PC-3 (cell line): ENCODE results near the gene ZNF324B. TPM values are rescaled to one million over a fixed set of nuclear protein-coding genes. Genes with fewer than 3 reads are reported as not detected.

ENCODE experiments used
- ATAC-seq: fragments of 200-7000 bp; cut with Tn5 transposase; 2 replicates; pipeline ENCODE4 v1.9.1; 2020; ENCODE audit warnings: mild to moderate bottlenecking, moderate library complexity
- BruUV-seq: library from RNA; stranded (reverse); fragments of 400-500 nt; replicated peaks from 2 replicates; lab custom pipeline; 2021; lab: Mats Ljungman, UMichigan
- CTCF ChIA-PET: fragments of 300-600 bp; sonication (Branson Sonifier 250); formaldehyde crosslinking; loops from one replicate; lab custom pipeline; 2022; ENCODE audit warnings: antibody characterized with exemption; lab: Charles Lee
- POLR2A ChIA-PET: fragments of 300-600 bp; sonication (Branson Sonifier 250); formaldehyde crosslinking; loops from one replicate; lab custom pipeline; 2022; ENCODE audit warnings: antibody characterized with exemption; ENCODE audit not compliant: unreplicated experiment; lab: Charles Lee
- DNase-seq: peaks from one replicate; pipeline ENCODE4 v3.0.0-alpha.2; 2015
- H2AFZ ChIP-seq: fragments of 300-600 bp; sonication (generic); 2 replicates; pipeline ENCODE4 v1.6.0; 2016; ENCODE audit warnings: antibody characterized with exemption, low read length
- H3F3A ChIP-seq: fragments of 300-600 bp; sonication (generic); one replicate; pipeline ENCODE4 v1.6.0; 2017; ENCODE audit warnings: antibody characterized with exemption, low read length, control low read depth, mild to moderate bottlenecking; ENCODE audit not compliant: unreplicated experiment
- H3K27ac ChIP-seq: fragments of 300-600 bp; sonication (generic); 2 replicates; pipeline ENCODE4 v1.5.1; 2016; ENCODE audit warnings: mild to moderate bottlenecking, low read length
- H3K27me3 ChIP-seq: fragments of 300-600 bp; sonication (generic); 2 replicates; pipeline ENCODE4 v1.6.1; 2016; ENCODE audit warnings: low read length, mixed read lengths
- H3K36me3 ChIP-seq: fragments of 300-600 bp; sonication (generic); 2 replicates; pipeline ENCODE4 v1.6.1; 2016; ENCODE audit warnings: low read depth, mixed run types, low read length, mixed read lengths
- H3K4me1 ChIP-seq: fragments of 300-600 bp; sonication (generic); 2 replicates; pipeline ENCODE4 v1.5.1; 2016; ENCODE audit warnings: low read length; ENCODE audit not compliant: insufficient read depth
- H3K4me2 ChIP-seq: fragments of 300-600 bp; sonication (generic); 2 replicates; pipeline ENCODE4 v1.6.0; 2016; ENCODE audit warnings: low read length
- H3K4me3 ChIP-seq: fragments of 300-600 bp; sonication (generic); 2 replicates; pipeline ENCODE4 v1.5.1; 2016; ENCODE audit warnings: mild to moderate bottlenecking, low read length, mixed read lengths
- H3K79me2 ChIP-seq: fragments of 300-600 bp; sonication (generic); 2 replicates; pipeline ENCODE4 v1.6.1; 2017; ENCODE audit warnings: low read length, mixed read lengths
- H3K9ac ChIP-seq: fragments of 300-600 bp; sonication (generic); 2 replicates; pipeline ENCODE4 v1.6.0; 2016; ENCODE audit warnings: mild to moderate bottlenecking, low read length
- H3K9me2 ChIP-seq: fragments of 300-600 bp; sonication (generic); replicated peaks from 2 replicates; pipeline ENCODE4 v1.6.1; 2016; ENCODE audit warnings: mixed run types, low read length, mixed read lengths
- H3K9me3 ChIP-seq: fragments of 300-600 bp; sonication (generic); 2 replicates; pipeline ENCODE4 v1.6.1; 2016; ENCODE audit warnings: low read length, mixed read lengths
- H4K20me1 ChIP-seq: fragments of 300-600 bp; sonication (generic); 2 replicates; pipeline ENCODE4 v1.6.1; 2016; ENCODE audit warnings: low read length, mixed read lengths
- EZH2 ChIP-seq: fragments of 300-600 bp; sonication (generic); IDR thresholded peaks from one replicate; pipeline ENCODE4 v1.6.1; 2017; ENCODE audit warnings: antibody characterized with exemption, mild to moderate bottlenecking, low read length; ENCODE audit not compliant: unreplicated experiment
- EZH2phosphoT487 ChIP-seq: fragments of 300-600 bp; sonication (generic); IDR thresholded peaks from 2 replicates; pipeline ENCODE4 v1.6.1; 2018; ENCODE audit warnings: mild to moderate bottlenecking, antibody characterized with exemption, low read length, borderline replicate concordance
- intact Hi-C: fragments of 100-400 bp; cut with micrococcal nuclease; formaldehyde crosslinking; loops from 2 replicates; pipeline ENCODE4 v1.9.0; 2023
- total RNA-seq: library from RNA; depleted of rRNA; stranded (reverse); fragments of >200 nt; gene quantifications from 2 replicates; pipeline ENCODE4 v1.2.3, GENCODE V29; 2014
- TF ChIP-seq, protein P1 (sequence below): fragments of 300-600 bp; sonication (generic); conservative IDR thresholded peaks from 2 replicates; pipeline ENCODE4 v1.5.1; 2017; ENCODE audit warnings: antibody characterized with exemption, low read depth, mild to moderate bottlenecking, low read length

Gene ZNF324B
- total RNA-seq, 1 experiment from 2014 or later = 11.2 TPM

DNA sequence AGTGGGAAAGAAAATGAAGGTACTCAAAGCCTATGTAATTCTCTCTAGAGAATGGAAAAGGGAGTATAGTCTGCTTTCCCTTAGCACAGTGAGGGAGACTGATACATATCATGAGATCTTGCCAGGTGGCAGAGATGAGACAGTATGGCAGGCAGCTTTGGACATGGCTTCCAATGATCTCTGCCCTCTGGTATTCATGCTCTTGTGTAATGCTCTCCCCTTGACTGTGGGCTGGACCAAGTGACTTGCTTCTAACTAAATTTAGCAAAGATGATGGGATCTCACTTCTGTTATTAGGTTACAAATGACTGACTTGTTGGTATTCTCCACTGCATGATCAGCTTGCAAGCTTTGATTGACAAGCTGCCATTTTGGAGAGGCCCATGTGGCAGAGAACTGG lies 21.7 kb upstream of the ZNF324B start:
- Histone ChIP-seq H3K9ac (no peak overlapping the region), H3K79me2 (no peaks in the 10 kb centered on the region), H4K20me1 (no peaks in the 10 kb centered on the region), H3K36me3 (peaks cover 28% of the 10 kb centered on the region), H3K4me1 (no peaks in the 10 kb centered on the region), H3K27me3 (no peaks in the 10 kb centered on the region), H3K27ac (no peak overlapping the region), H3K4me3 (no peak overlapping the region), H3K9me3 (peaks cover 19% of the 10 kb centered on the region), H3K4me2 (no peak overlapping the region), H3K9me2 (no peaks in the 10 kb centered on the region), H2AFZ (no peak overlapping the region), H3F3A (no peaks in the 10 kb centered on the region)
- DNase-seq (no peak), ATAC-seq (no peak)
- POLR2A ChIA-PET = no interaction called here
- intact Hi-C loops = no loop called here
- BruUV-seq = no TSS peak
- TF ChIP-seq EZH2phosphoT487 = no peak
- TF ChIP-seq, protein P1, sequence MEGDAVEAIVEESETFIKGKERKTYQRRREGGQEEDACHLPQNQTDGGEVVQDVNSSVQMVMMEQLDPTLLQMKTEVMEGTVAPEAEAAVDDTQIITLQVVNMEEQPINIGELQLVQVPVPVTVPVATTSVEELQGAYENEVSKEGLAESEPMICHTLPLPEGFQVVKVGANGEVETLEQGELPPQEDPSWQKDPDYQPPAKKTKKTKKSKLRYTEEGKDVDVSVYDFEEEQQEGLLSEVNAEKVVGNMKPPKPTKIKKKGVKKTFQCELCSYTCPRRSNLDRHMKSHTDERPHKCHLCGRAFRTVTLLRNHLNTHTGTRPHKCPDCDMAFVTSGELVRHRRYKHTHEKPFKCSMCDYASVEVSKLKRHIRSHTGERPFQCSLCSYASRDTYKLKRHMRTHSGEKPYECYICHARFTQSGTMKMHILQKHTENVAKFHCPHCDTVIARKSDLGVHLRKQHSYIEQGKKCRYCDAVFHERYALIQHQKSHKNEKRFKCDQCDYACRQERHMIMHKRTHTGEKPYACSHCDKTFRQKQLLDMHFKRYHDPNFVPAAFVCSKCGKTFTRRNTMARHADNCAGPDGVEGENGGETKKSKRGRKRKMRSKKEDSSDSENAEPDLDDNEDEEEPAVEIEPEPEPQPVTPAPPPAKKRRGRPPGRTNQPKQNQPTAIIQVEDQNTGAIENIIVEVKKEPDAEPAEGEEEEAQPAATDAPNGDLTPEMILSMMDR = no peak
- no peak for TF ChIP-seq EZH2
- CTCF ChIA-PET = no interaction called here

DNA sequence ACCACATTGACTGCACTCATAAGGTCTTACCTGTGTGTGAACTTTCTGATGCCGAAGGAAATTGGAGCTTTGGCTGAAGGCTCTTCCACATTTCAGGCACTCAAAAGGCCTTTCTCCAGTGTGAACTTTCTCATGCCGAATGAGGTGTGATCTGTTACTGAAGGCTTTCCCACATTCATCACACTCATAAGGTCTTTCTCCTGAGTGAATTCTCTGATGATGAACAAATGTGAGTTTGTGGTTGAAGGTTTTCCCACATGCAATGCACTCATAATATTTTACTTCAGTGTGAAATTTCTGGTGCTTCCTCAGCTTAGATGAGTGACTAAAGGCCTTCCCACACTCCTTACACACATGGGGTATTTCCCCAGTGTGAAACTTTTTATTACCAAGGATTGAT lies 17.2 kb upstream of the ZNF324B start:
- ATAC-seq = no peak
- Histone ChIP-seq H3K79me2 (no peaks in the 10 kb centered on the region), H3K4me3 (no peak overlapping the region), H2AFZ (no peak overlapping the region), H3K4me2 (no peak overlapping the region), H3F3A (no peaks in the 10 kb centered on the region), H4K20me1 (no peaks in the 10 kb centered on the region), H3K27ac (no peak overlapping the region), H3K9ac (no peak overlapping the region), H3K4me1 (no peaks in the 10 kb centered on the region), H3K36me3 (peaks cover 28% of the 10 kb centered on the region), H3K9me2 (no peaks in the 10 kb centered on the region), H3K9me3 (peaks cover 19% of the 10 kb centered on the region), H3K27me3 (no peaks in the 10 kb centered on the region)
- BruUV-seq = no TSS peak
- DNase-seq = no peak
- ChIA-PET POLR2A (no interaction called here), CTCF (no interaction called here)
- no peak for TF ChIP-seq EZH2
- TF ChIP-seq, protein P1 = no peak
- TF ChIP-seq EZH2phosphoT487 = no peak
- intact Hi-C loops = no loop called here

DNA sequence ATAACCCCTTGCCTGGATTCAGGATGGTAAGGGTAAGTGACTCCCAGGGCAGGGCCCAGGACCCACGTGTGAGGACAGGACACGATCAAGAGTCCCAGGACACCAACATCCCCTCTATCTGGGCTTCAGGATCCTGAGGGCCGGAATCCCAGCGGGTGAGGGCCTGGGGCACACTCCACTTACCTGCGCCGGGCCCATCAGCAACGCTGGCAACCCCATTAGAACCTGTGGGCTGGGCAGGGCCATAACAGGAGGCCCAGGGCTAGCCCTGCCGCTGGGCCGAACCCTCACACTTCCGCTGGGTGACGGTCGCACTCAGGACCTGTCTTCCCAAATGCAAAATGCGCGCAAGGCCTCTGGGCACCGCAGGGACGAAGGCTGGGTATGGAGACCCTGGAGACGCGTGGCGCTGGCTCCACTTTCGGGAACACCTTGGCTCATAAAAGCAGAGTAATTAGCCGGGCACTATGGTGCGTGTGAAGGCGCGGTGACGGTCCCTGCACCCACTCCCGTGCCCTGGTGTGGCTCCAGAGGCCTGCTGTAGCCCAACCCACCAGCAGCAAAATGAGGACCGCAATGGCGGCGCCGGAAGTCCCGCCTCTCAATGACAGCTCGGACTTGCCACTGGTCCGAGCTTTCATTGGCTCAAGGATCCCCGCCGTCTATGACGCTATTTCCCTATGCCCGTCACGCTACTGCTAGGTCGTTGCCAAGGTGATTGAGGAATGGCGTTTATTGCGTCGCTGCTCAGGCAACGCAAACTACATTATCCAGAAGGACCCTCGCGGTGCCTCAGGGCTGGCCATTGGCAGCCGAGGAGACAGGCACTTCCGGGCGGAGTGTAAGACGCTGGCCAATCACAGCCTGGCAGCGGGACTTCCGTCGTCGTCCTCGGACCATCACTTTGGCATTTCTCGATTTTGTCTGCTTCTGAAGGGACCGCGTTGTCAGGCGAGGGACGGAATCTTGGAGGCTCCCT lies 11.6 kb upstream of the ZNF324B start, which contains the start of gene ZNF132:
TSS of gene ZNF132 (minus strand) at position 578 of the 979 bp plus-strand sequence. CDS start at position 246, 332 bp downstream.
- Histone ChIP-seq H2AFZ (no peak within 1 kb of the TSS), H3K4me1 (no peaks in the 10 kb centered on the region), H3K79me2 (no peaks in the 10 kb centered on the region), H4K20me1 (no peaks in the 10 kb centered on the region), H3F3A (no peaks in the 10 kb centered on the region), H3K36me3 (no peaks in the 10 kb centered on the region), H3K9me3 (no peaks in the 10 kb centered on the region), H3K9me2 (no peaks in the 10 kb centered on the region), H3K9ac (no peak within 1 kb of the TSS), H3K4me3 (no peak within 1 kb of the TSS), H3K27me3 (no peaks in the 10 kb centered on the region), H3K27ac (no peak within 1 kb of the TSS), H3K4me2 (no peak within 1 kb of the TSS)
- no peak for DNase-seq
- intact Hi-C loops = no loop called here
- ATAC-seq = no peak
- ChIA-PET CTCF (no interaction called here), POLR2A (no interaction called here)
- TF ChIP-seq EZH2 = no peak
- TF ChIP-seq, protein P1 = no peak
- no peak for TF ChIP-seq EZH2phosphoT487
- no TSS peak for BruUV-seq
